GM12891 (cell line): Measurements from ENCODE around the gene FAM50B.

Experiments
- PAX5 ChIP-seq: IDR thresholded peaks from 2 replicates; pipeline ENCODE4 v1.6.1; 2011; ENCODE audit warnings: low read length, moderate library complexity, mild to moderate bottlenecking; ENCODE audit not compliant: insufficient read depth, severe bottlenecking
- POLR2A ChIP-seq: IDR thresholded peaks from 2 replicates; pipeline ENCODE4 v1.6.1; 2011; ENCODE audit warnings: low read depth, low read length, control low read depth
- POLR2AphosphoS5 ChIP-seq: IDR thresholded peaks from 2 replicates; pipeline ENCODE4 v1.6.1; 2011; ENCODE audit warnings: low read depth, low read length, control low read depth
- POU2F2 ChIP-seq: IDR thresholded peaks from 2 replicates; pipeline ENCODE4 v1.6.1; 2011; ENCODE audit warnings: low read depth, mild to moderate bottlenecking, control low read depth, low read length, moderate library complexity
- SPI1 ChIP-seq: IDR thresholded peaks from 2 replicates; pipeline ENCODE4 v1.6.1; 2011; ENCODE audit warnings: low read depth, low read length, control low read depth
- TAF1 ChIP-seq: IDR thresholded peaks from 2 replicates; pipeline ENCODE4 v1.6.1; 2011; ENCODE audit warnings: low read depth, low read length, control low read depth

DNA sequence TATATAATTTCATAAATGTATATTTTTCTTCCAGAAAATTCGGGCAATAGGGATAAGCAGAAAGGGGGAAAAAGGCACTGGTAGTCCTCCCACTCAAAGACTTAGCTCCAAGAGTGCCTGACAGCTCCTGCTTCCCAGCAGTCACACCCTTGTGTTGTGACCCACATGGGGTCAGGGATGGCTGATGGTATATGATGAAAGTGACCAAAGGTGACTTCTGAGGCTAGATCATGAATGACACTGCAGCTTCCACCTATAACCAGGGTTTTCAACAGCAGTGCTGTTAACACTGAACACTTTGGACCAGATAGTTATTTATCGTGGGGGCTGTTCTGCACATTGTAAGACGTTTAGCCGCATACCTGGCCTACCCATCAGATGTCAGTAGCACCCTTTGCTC, 22.3 kb downstream of the FAM50B start:
- no peak for TF ChIP-seq POLR2A
- TF ChIP-seq POLR2AphosphoS5: no peak
- no peak for TF ChIP-seq TAF1
- no peak for TF ChIP-seq SPI1
- no peak for TF ChIP-seq PAX5
- no peak for TF ChIP-seq POU2F2
